ENCODE data around the gene UQCC2. TPM values are rescaled to one million over a fixed set of nuclear protein-coding genes. Genes with fewer than 3 reads are reported as not detected.

The UQCC2 gene
- total and polyA plus RNA-seq, 2 of the 8 experiments (the other 6 are each of a cell fraction or from before 2014, with no cell fraction given), result 52.1 to 104 TPM

DNA sequence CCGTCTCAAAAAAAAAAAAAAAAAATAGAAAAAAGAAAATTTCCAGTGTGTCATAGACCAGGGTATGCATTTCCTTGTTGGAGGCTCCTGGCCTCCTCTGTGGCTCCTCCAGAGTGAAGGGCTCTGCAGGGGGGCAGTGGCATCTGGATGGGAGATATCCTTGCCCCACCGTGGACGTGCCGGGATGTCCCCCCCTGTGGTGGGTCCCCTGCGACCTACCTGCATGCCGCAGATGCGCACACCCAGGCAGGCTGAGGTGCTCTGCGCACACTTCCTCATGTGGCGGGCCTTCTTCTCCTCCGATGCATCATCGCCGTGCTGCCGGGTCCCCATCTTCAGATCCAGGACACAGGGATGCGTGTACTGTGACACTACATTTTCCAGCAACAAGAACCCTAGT is 13.7 kb upstream of the UQCC2 start (continued):
- TF ChIP-seq BACH1 (IDR thresholded peaks at IDR 0.05; ENCODE audit: low read length), result no peak
- no peak for TF ChIP-seq TAF1 (IDR thresholded peaks at IDR 0.05; ENCODE audit: low read depth, low read length)
- no peak for TF ChIP-seq MAFK (IDR thresholded peaks at IDR 0.05; ENCODE audit: low read depth, low read length)
- TF ChIP-seq EGR1 (IDR thresholded peaks at IDR 0.05; ENCODE audit: borderline replicate concordance, low read depth, low read length), result no peak
- no peak for TF ChIP-seq NRF1 (IDR thresholded peaks at IDR 0.05; ENCODE audit: low read depth, low read length)
- TF ChIP-seq, protein P1, sequence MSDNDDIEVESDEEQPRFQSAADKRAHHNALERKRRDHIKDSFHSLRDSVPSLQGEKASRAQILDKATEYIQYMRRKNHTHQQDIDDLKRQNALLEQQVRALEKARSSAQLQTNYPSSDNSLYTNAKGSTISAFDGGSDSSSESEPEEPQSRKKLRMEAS (IDR thresholded peaks at IDR 0.05), result no peak
- TF ChIP-seq POU5F1 (IDR thresholded peaks at IDR 0.05; ENCODE audit: low read depth, low read length), result no peak
- no peak for TF ChIP-seq SAP30 (IDR thresholded peaks at IDR 0.05; ENCODE audit: insufficient read depth, insufficient replicate concordance, low read length)
- no peak for TF ChIP-seq GTF2F1 (IDR thresholded peaks at IDR 0.05; ENCODE audit: borderline replicate concordance, low read depth, low read length)
- no peak for TF ChIP-seq CEBPB (IDR thresholded peaks at IDR 0.05; ENCODE audit: low read depth, low read length)
